HuH-7 (cell line): Measurements from ENCODE around the gene MYO16.
"Not testable (repeated sequence)": the region's sequence is repeated elsewhere in the genome, so short reads cannot be mapped to it uniquely, and the experiment has no call there.

Experiments used
- DNase-seq: peaks from one replicate; pipeline ENCODE4 v3.0.0; 2011; ENCODE audit warnings: low spot score

The MYO16 gene

DNA sequence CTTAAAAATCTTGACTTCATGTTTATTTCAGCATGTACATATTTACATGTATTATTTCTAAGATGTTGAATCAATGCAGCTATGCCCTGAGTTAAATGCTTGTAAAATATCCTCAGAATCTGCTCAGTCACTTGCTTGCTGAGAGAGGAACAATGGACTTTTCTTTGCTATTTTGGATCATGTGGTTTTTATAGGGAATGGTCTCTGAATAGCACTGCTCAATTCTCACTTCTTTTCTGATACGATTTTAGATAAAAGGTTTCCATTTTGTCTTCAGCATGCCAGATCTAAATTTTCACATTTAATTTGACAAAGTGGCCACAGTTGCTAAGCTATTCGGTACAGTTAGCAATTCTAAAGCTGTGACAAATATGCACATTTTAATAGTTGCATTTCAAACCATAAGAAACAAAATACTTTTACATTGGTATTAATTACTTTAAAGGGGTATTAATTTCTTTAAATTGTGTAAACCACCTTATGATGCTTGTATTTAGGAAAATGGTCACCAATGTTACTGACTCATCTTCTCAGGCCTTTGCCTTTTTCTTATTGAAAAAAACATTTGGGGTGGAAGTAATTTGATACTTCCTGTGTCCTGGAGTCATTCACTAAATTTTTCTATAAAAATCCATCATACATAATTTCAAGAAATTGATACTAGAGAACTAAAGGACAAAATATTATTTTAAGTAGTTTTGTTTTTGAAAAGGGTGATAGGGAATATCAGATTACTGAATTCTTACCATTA is 113.5 kb downstream of the MYO16 start:
- DNase-seq, result no peak

DNA sequence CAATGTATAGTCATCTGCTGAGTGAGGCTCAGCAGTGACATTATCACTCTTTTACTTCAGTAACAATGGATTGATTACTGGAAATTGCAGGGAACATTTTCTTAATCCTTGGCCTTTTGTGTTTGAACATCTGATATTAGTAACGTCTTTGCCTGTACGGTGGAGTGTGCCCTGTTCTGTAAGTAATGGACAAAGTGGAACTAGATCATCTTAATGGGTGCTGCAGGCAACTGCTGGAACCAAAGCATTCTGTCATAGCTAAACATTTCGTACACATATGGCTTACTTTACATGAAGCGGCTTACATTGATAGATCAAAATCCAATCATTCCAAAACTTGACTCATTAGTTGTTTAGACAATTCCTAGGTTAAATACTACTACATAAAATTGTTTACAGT is 114.1 kb downstream of the MYO16 start:
- no peak for DNase-seq

DNA sequence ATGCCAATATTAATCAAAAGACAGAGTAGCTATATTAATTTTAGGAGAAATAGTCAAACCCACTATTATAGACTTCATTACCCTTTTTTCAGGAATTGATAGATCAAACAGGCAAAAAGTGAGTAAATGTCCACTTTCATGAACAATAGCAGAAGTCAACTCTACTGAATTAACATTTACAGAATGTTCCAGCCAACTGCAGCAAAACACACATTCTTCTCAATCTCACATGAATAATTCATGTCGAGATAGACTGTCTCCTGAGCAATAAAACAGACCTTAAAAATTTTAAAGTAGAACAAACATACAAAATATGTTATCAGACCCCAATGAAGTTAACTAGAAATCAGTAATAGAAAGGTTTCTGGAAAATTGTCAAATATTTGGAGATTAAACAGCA is 118.4 kb downstream of the MYO16 start:
- no peak for DNase-seq

DNA sequence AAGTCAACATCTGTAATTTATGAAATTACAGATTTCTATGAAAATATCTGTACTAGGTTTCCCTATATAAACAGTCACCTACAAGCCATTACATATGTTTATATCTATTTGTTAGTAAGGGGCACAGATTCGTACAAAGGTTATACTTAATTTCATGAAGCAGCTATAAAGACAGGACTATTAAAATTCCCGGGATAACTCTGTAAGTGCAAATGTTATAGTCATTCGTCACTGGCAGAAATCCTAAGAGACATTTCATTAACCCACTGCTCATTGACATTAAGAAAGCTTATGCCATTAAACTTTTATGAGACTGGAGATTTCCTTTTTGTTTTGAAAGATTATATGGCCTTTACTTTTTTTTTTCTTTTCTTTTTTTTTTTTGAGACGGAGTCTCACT is 122.9 kb downstream of the MYO16 start:
- DNase-seq, result no peak

DNA sequence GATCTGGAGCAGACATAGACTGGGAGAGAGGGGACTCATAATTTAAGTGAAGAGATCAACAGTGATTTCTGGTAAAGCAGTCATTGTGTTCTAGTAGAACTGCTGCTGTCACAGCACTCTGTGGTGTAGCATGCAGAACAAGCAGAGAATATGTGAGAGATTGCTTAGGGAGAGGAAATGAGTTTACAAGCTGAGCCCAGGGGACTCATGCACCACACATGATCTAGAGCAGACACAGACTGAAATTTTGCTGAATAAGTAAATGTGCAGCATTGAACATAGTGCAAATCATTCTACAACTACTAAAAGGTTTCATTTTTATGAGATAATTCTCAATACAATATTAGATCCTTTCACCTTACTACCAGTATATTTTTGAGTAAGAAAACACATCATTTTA is 125.7 kb downstream of the MYO16 start:
- DNase-seq, result no peak

DNA sequence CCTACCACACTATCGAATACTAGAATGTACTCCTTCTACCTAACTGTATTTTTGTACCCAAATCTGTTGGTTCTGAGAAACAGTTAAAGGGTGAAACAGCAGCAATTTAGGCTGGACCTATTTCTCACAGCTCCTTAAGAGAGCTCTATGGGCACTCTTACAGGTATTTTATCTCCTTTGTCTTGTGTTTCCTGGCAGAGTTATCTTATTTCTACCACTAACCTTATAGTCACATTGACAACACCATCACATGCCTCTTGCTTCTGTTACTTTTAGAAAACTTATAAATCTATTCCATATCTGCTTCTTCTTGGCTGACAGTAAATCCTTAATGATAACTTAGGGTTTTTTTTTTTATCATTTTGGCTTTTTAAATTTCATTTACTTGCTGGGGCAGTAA is 130.7 kb downstream of the MYO16 start:
- DNase-seq, result no peak

DNA sequence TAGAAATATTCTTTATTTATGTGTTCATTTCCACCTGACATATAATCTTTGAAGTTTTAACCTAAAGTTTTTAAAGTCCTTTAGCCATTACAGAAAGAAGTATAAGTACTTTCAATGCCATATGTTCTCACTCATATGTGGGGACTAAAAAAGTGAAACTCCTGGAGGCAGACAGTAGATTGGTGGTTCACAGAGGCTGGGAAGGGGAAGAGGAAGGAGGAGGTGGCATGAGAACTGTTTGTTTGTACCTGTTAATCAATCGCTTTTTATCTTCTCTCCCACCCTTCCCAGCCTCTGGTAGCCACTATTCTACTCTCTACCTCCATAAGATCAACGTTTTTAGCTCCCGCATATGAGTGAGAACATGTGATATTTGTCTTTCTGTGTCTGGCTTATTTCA is 131.1 kb downstream of the MYO16 start:
- DNase-seq, result no peak

DNA sequence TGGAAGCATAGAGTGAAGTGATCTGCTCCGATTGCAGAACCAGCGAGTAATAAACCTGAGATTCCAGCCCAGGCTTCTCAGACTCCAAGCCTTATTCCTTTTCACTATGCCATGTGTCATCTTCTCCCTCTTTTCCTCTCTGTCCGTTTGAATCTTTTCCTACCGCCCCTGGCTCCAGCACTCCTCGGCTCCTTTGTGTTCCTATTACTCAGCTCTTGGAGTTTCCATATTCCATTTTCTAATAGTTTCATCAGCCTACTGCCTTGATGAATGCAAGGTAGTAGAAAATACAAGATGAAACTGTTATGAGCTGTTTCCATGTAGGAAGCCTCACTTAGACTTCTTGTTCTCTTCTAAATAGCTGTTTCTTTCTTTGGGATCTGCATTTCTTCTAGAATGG is 138.6 kb downstream of the MYO16 start:
- no peak for DNase-seq

DNA sequence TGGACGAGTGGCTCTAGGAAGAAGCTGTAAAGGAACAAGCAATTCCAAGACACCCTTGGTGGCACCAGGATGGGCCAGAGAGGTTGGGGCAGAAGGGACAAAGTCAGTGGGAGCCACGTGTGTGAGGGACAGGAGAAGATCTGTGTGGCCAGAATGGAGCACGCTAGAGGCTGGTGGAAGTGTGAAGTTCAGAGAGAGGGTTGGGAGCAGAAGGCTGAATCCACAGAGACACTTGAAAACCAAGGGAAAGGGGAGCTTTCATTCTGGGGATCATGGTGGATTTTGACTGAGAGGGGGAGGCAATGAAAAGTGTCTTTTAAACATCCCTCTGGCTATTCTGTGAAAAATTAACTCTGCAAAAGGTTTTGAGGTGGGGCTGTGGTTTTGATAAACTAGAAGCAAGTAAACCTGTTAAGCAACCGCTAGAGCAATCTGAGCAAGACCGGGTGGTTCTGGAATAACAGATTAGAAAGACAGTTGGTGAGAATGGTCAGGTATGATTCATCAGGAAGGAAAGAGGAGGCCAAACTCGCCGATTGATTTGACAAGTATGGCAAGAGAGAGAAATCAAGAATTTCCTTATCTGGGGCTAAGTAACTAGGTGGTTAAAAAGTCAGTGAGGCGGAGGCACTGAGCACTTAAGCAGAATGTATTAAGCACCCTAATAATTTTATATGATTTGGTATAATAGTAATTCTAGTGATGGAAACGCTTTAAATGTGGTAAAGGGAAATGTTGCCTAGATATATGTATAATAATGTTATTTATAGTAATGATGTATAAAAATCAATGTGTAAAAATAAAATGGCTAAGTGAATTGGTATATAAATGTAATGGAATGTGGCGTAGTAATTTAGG is 140.0 kb downstream of the MYO16 start:
- no peak for DNase-seq

DNA sequence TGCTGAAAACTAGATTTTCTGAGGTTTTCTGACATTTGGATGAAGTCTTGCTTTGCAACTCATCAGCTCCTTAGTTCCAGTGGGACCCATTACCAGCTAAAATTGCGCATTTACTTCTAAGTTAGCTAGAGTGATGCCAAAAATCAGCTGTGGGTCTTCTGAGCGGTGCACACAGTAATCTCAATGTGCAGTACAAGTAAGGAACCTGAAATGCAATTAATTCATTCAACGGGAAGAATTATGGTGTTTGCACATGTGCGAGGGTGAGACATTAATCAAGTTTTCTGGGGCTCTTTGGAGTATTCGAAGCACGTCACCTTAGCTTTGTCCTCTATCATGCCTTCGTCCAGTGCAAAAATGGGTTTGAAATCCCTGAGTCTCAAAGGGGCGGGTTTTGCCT is 146.2 kb downstream of the MYO16 start:
- no peak for DNase-seq

DNA sequence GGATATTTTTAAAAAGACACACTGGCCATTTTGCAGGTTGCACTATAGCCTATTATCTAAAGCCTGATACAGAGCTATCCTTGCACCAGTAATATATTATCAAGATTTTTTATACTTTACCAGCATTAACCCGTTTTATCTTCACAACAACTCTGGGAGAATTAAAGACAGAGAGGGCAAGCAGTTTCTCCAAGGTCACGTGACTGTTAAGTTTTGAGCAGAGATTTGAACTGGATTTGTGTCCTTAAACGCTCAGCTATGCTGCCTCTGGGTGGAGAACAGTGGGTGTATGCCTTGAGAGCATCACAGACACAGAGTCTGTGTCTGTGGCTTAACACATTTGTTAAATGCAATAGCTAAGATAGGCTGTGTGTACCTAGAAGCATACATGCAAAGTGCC is 147.2 kb downstream of the MYO16 start:
- DNase-seq, result no peak

DNA sequence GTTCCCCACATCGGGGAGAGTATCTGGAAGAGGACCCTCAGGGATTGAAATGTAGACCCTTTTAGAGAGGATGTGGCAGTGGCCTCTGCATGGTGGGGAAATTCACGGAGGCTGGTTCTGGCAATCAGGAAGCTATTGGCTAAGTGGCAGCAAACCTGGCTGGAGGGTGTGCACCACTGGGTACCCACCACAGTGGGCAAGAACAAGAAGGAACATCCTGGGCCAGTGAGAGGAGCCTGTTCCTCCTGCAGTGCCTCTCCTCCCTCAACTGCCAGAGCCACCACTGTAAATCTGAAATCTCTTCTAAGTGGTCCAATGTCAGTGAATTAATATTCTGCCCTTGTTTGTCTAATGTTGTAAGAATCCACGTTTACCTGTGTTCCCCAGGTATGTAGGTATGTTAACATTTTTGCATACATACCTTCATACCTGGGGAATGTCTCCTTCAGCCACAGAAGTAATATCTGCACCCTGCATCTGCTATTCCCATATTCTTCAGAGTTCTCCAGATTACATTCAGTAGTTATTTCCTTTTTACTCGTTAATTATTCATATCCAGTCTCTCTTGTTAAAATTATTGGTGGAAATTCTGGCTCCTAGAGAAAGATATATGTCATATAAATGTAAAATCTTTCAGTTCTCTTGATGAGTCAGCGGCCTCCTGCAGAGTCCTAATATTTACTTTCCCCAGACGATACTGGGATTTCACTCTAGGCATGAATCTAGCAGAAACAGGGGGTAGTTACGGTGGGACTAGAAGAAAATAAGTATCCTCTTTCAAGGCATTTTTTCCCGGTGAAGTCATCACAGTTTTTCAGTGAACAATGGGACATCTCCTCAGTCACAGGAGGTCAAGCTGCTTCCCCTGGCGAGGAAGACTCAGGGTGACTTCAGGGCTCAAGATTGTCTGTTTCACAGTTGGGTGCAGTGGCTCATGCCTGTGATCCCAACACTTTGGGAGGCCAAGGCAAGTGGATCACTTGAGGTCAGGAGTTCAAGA is 148.3 kb downstream of the MYO16 start:
- DNase-seq, result no peak

DNA sequence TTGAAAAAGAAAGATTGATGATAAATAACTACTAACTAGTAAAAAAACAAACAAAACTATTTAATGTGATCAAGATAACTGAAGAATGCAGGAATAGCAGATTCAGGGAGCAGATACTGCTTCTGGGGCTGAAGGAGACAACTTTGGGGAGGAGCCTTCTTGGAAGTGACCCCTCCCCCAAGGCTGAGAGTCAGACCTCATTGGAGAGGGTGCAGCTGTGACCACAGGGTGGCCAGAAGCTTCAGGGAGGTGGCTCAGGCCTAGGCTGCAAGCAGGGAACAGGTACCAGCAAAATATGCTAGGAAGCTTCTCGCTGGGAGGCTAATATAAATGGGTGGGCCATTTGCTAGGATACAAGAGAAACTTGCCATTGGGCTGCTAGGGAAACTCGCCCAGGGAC is 149.9 kb downstream of the MYO16 start:
- DNase-seq, result no peak

DNA sequence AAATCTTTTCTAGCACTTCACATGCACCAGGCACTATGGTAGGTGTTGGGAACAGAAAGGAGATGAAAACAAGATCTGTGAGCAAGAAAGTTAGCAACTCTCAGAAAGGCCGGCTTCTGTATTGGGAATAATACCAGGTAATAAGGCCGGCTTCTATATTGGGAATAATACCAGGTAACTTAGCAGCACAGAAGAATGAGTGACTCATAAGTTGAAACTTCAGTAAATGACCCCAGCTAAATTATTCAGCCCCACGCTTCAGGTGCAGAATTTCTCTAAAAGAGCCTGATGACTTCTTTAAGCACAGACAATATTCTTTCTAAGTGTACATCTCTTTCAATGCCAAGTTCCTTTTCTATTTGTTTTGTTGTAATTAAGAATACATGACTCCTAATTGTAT is 151.3 kb downstream of the MYO16 start:
- DNase-seq, result no peak

DNA sequence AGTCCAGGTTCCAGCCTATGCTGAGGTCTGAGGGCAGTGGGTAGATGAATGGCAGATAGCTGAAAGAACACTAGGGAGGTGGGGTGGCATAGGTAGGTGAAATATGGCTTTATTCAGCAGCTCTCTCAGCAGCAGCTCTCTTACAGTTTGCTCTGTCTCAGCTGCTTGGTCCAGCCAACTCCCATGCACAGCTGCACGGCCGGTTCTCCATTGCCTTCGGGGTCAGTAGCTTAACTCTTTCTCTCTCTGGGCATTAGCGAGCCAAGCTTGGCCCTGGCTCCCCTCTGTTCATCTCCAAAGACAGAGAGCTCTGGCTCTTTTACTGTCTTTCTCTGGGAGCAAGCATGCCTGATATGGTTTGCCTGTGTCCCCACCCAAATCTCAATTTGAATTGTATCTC is 151.9 kb downstream of the MYO16 start:
- DNase-seq, result no peak

DNA sequence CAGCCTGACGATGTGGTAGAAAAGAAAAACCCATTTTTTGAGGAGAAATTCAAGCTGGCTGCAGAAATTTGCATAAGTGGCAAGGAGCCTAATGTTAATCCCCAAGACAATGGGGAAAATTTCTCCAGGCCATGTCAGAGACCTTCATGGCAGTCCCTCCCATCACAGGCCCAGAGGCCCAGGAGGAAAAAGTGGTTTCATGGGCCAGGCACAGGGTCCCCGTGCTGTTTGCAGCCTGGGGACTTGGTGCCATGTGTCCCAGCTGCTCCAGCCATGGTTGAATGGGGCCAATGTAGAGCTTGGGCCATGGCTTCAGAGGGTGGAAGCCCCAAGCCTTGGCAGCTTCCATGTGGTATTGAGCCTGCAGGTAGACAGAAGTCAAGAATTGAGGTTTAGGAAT is 153.1 kb downstream of the MYO16 start:
- DNase-seq, result not testable (repeated sequence)

DNA sequence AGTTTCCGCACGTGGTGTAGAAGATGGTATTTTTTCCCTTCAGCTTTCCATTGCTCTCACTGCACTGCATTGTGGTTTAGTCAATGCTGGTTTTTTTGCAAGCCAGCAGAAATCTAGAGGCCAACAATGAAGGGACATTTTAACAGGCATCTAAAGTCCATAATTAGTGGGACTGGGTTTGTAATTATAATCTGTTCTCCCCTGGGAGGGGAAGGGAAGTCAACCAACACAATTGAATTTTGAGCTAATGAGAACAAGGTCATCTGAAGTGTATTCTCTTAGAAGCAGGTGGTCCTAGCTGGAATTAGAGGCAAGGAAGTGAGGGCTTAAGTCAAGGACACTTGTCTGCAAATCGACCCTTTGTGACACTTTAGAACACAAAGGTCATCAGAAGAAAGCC is 156.4 kb downstream of the MYO16 start:
- DNase-seq, result no peak

DNA sequence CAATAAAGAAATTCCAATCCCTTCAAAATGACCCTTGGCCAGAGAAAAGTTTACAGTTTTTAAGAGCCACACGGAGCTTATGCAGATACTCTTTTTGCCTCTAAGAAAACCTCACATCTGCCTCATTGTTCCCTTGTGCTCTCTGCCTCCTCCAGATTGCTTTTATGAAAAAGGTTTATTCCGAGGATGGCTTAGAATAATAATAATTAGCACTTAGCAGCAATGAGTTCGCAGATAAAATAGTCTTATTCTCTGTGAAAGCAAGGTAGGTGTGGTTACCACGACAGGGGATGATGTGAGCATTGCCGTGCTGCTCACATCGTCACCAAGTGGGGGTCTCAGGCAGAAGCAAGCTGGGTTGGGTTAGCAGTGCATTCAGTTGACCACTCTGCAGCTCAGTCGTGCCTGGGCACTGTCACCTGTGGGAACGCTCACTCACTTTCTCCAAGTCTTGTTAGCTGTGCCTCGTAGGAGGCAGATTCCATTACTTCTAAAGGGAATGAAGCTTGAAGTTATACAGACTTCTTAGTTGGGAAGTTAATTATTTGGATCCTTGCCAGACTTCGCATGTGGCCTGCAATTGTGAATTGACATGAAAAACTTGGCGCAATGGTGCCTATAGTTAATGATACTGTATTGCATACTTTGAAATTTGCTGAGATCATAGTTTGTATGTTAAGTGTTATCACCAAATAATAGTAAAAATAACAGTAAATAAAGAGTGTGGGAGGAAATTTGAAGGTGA is 157.2 kb downstream of the MYO16 start:
- no peak for DNase-seq

DNA sequence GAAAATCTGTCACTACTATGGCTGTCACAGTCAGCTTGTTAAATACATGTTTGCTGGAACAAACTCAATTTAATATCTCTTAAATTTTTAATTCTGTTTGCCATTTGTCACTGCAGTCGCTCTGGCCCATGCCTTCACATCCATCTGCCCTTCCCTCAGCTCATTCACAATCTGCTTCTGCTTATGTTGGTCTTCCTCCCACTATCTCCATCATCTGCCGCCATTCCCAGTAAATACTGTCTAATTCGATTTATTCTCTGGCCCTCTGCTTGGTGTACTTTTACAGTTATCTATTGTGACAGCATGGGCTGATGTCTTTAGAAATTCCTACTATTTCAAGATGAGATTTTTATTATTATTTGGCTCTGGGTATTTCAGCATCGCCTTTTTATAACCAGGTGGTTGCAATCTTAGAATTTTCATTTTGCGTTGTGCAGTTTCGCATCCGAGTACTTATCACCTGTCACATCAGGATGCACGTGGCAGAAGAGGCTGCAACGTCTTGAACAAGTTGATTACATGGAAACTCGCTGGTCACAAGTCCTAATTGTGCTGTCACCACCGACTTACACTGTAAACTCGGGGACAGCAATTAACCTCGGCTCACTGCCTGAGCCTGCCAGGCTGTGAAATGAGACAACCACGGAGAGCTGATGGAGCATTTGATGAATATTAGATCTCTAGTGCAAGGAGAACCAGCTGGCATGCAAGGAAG is 158.4 kb downstream of the MYO16 start:
- no peak for DNase-seq

DNA sequence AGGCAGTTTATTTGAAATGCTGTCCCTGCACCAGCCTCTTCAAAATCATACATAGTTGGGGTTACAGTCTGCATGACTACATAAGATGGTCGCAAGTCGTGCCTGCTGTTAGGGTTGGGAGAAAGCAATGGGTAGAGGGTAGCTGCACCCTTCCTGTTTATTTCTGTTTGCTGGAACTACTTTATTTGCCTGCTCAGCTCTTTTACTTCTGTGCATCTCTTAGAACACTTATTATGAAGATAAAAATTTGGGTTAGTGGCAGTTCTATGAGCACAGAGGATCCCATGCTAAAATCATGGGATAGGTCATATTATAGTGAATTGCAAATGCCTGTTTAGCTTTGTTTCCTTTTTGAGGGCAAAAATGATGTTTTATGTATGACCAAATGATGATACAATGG is 160.1 kb downstream of the MYO16 start:
- no peak for DNase-seq

DNA sequence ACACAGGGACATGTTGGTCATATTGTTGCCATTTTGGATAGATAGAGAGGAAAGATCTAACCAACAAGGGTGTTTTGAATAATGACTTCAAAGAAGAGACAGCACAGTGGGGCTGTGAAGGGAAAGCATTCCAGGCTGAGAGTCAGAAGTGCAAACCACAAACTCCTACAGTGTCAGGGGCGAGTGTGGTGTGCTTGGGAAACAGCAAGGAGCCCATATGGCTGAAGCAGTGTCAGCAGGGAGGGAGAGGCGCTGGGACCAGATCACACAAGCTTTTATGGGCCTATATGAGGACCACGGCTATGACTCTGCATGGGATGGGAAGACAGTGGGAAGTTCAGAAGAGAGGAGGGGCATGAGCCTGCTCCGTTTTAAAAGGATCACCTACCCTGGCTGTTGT is 166.4 kb downstream of the MYO16 start:
- no peak for DNase-seq
